GM21576 (cell line): ENCODE data around the gene CCDC178.
"Not testable (repeated sequence)": the region's sequence is repeated elsewhere in the genome, so short reads cannot be mapped to it uniquely, and the experiment has no call there.

Experiments
- ATAC-seq: cut with Tn5 transposase; IDR thresholded peaks from one replicate; pipeline ENCODE4 v1.9.1; 2021; ENCODE audit warnings: mild to moderate bottlenecking, moderate library complexity; ENCODE audit not compliant: unreplicated experiment

The CCDC178 gene

DNA sequence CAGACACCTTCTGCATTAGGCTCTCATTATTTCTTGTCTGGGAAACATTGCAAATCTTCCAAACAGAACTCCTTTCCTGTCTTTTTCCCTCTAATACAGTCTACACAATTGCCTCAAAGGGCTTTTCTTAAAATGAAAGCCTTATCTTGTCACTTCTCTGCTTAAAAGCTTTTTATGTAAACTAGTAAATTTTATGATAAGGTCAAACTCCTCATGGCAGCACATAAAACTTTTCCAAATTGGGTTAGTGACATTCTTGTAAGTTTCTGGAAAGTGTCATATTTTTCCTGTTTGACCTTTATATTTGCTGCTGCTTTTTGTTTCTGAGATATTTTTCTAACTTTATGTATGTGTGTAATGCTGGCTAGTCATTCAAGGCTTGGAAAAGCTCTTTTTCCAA lies 406.3 kb downstream of the CCDC178 start:
- no peak for ATAC-seq

DNA sequence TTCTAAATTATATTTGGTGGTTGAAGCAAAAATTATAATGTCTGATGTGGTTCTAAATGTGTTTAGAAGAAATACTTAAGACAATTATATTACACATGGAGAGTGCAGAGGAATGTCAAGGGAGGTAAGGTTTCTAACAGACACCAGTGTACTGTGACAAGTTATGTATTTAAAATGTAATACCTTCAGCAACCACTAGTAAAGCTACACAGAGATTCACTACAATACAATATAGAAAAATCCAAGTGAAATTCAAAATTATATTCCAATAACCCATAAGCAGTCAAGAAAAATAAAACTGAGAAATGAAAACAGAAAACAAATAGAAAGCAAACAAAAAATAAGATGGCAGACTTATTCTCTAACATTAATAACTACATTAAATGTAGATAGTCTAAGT lies 418.2 kb downstream of the CCDC178 start:
- no peak for ATAC-seq

- ATAC-seq = no peak
These were observed 419.6 kb downstream of the CCDC178 start for GRCh38 chr18:33020877-33021276.

DNA sequence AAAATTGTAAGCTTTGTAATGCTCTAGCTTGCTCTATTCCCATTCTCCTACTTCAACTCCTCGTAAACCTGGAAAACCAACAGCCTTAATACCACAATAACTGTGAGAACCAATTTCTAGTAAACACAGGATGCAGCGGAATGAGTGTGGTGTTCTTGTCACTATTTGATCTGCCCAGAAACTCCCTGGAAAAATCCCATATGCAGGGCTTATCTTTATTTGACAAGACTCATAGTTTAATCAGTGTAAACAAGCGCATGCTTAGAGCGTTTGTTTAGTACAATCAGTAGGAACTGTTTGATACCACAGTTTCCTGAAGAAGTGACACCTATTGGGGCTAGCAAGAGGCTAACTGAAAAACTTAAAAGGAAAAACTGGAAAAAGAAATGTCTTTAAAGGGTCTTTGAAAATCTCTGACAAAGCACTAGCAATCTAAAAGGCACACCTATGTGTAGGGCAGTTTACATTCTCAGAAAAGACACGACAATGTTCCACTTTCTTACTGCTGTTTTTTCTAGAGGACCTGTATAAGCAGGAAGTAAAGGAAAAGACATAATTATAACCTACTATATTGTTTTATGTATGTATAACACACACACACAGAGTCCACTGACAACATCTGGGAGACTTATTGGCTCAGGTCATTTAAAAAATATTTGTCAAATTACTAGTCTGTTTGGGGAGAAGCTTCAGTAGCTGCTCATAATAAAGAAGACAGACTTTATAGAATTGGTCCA lies 426.3 kb downstream of the CCDC178 start:
- ATAC-seq = no peak

- ATAC-seq = no peak
These were observed 430.4 kb downstream of the CCDC178 start for GRCh38 chr18:33010149-33010548.

DNA sequence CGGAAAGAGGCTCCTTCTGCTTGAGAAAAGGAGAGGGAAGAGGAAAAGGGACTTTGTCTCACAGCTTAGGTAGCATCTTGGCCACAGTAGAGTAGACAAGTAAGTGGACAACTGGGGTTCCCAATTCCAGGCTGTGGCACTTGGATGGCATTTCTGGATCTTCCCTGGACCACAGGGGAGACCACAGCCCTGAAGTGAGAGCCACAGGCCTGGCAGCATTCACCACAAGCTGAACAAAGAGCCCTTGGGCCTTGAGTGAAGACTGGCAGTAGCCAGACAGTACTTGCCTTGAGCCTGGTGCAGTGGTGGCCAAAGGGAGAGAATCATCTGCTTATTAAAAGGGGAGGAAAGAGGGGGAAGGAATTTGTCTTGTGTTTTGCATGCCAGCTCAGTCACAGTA lies 441.6 kb downstream of the CCDC178 start:
- ATAC-seq = no peak

- ATAC-seq = no peak
These were observed 442.2 kb downstream of the CCDC178 start for GRCh38 chr18:32998285-32998684.

- no peak for ATAC-seq
These were observed 456.8 kb downstream of the CCDC178 start for GRCh38 chr18:32983721-32984120.

GRCh38 chr18:32980896-32981295 lies 459.6 kb downstream of the CCDC178 start:
- no peak for ATAC-seq

DNA sequence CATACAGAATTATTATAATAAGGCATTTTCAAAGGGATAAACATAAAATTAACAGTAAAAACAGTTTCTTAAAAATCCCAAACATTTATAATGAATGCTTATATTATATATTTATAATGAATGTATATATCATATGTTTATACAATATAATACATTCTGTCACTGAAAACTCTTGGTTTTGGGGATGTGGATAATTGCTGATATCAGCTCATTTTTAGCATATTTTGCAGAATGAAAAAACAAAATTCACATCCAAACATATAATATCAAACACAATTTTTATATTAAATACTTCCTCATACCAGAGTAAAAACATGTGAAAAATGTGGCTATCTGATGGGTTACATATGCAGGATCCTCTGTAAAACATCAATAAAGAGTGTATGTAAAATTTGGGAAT lies 465.0 kb downstream of the CCDC178 start:
- ATAC-seq = no peak

DNA sequence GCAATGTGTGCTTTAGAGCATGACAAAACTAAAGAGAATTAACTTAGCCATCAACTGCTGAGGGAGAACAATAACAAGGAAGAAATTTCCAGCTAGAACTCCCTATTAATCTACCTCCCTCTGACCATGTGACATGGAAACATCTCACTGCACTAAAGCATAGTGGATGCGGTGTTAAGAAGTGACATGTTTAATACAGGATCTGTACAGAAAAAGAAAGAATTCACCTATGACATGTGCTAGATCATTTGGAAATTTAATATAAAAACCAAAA lies 465.4 kb downstream of the CCDC178 start:
- no peak for ATAC-seq

GRCh38 chr18:32974421-32975162 lies 465.9 kb downstream of the CCDC178 start:
- ATAC-seq = no peak

GRCh38 chr18:32968248-32968647 lies 472.3 kb downstream of the CCDC178 start:
- ATAC-seq = no peak

- no peak for ATAC-seq
These were observed 474.4 kb downstream of the CCDC178 start for GRCh38 chr18:32966141-32966540.

- no peak for ATAC-seq
These were observed 479.0 kb downstream of the CCDC178 start for GRCh38 chr18:32961538-32961937.

DNA sequence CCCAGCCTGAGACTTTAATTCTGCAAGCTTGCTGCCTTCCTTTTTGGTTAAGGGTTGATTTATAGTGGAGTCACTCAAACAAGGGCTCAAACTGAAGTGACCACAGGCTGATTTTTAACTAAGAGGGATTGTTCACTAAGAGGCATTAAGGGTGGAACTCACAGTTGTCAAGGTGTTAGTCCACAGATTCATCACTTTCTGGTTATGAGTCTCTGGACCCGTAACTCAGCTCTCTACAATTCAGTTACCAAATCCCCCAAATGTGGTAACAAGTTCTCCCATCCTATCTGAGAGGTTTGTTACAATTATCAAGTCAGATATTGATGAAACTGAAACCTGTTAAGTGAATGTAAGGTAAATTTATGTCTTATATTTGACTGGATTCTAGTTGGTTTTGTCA lies 481.8 kb downstream of the CCDC178 start:
- no peak for ATAC-seq

DNA sequence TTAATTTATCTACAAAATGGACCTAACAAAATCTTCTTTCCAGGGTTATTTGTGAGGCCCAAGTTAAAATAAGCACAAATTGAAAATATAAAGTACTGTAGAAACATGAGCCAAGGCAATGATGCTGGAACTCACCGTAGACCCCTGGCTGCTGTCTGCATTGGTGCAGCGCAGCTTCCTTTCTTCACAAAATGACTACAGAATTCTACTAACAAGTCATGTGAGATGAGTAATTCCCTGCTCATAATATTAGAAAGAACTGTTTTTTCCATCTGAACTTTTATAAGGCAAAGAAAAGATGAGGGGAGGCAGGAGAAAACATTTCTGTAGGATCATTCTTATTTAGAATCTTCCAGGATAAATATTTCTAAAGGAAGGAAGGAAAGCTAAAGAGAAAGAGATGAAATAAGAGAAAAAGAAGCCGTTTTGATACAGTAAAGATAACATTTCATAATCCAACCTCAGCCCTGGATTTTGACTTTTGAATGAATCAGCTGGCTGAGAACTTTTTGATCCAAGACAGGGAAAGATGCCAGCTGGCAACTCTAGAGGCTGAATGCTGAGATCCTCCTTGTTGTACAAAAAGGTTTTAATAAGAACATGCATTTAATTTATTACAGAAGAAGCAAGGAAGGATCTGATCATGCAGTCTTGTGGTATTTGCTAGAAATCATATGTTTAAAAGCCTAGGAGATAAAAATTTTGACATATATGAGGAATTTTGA lies 483.8 kb downstream of the CCDC178 start:
- ATAC-seq = no peak

DNA sequence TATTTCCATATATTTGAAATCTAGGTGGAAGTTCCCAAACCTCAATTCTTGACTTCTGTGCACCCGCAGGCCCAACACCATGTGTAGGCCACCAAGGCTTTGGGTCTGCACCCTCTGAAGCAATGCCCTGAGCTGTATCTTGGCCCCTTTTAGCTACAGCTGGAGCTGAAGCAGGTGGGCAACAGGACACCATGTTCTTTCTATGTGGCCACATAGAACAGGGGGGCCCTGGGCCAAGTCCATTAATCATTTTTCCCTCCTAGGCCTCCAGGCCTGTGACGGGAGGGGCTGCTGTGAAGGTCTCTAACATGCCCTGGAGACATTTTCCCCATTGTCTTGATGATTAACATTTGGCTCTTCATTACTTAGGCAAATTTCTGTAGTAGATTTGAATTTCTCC lies 488.2 kb downstream of the CCDC178 start:
- ATAC-seq = not testable (repeated sequence)

GRCh38 chr18:32937597-32937996 lies 502.9 kb downstream of the CCDC178 start:
- ATAC-seq = no peak

- ATAC-seq = no peak
These were observed 503.5 kb downstream of the CCDC178 start for GRCh38 chr18:32937066-32937465.

DNA sequence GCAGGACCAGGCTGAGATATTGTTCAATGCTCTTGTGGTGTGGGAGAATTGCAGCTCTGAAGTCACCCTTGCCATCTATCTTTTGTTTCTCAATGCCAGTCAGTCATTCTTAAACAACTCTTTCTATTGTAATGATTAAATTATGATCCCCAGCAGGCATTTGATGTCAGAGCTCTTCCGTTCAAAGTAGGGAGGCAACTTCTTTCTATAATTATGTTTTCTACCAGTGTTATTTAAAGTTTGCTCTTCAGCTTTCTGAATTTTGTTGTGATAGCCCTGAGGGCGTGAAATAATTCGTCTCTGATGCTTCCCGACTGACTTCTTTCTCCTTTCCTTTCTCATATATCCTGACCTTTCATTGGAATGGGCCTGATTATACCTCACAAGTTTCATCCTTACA lies 506.3 kb downstream of the CCDC178 start:
- ATAC-seq = no peak

- peak; percentile 99 for ATAC-seq
These were observed 509.7 kb downstream of the CCDC178 start for GRCh38 chr18:32930695-32931301.
